Activated CD4-positive, alpha-beta T cell treated with anti-CD3 and anti-CD28 coated beads, Interleukin-2, Interleukin-6, amounts not matched to agents 100 ng/mL and 50 ng/mL, durations not matched to agents 16 hours and 8 hours (primary cell): ENCODE measurements around the gene SP3.

Experiments
- DNase-seq: peaks from one replicate; pipeline ENCODE4 v3.0.0-alpha.2; 2020

SP3 gene

GRCh38 chr2:173884025-173884802, 81.0 kb downstream of the SP3 start:
- DNase-seq: peak; percentile 13

- no peak for DNase-seq
These were observed 83.3 kb downstream of the SP3 start for GRCh38 chr2:173881886-173882285.

- DNase-seq: no peak
These were observed 83.7 kb downstream of the SP3 start for GRCh38 chr2:173881461-173881860.

- DNase-seq: no peak
These were observed 84.6 kb downstream of the SP3 start for GRCh38 chr2:173880561-173880960.

GRCh38 chr2:173876833-173877413, 88.2 kb downstream of the SP3 start:
- DNase-seq: no peak

GRCh38 chr2:173874894-173875237, 90.3 kb downstream of the SP3 start:
- no peak for DNase-seq

- DNase-seq: no peak
These were observed 90.9 kb downstream of the SP3 start for GRCh38 chr2:173874003-173874893.

- no peak for DNase-seq
These were observed 92.5 kb downstream of the SP3 start for GRCh38 chr2:173872714-173873113.

GRCh38 chr2:173869244-173870229, 95.6 kb downstream of the SP3 start:
- DNase-seq: no peak

GRCh38 chr2:173868406-173868805, 96.8 kb downstream of the SP3 start:
- DNase-seq: no peak

GRCh38 chr2:173866874-173867618, 98.1 kb downstream of the SP3 start:
- no peak for DNase-seq

- DNase-seq: no peak
These were observed 99.0 kb downstream of the SP3 start for GRCh38 chr2:173865971-173866873.

GRCh38 chr2:173862612-173863217, 102.5 kb downstream of the SP3 start:
- DNase-seq: no peak

GRCh38 chr2:173860566-173860965, 104.6 kb downstream of the SP3 start:
- no peak for DNase-seq

GRCh38 chr2:173860082-173860481, 105.1 kb downstream of the SP3 start:
- DNase-seq: no peak

- DNase-seq: peak; percentile 4
These were observed 106.9 kb downstream of the SP3 start for GRCh38 chr2:173858291-173858731.
